NCI-H1092 (cell line): ENCODE data around the gene KCNK18.

Experiments
- DNase-seq: peaks from one replicate; lab custom pipeline; 2025; lab: John Stamatoyannopoulos, UW

The KCNK18 gene

GRCh38 chr10:117254338-117254737 lies 57.0 kb downstream of the KCNK18 start:
- no peak for DNase-seq

GRCh38 chr10:117254774-117255735 lies 57.8 kb downstream of the KCNK18 start:
- no peak for DNase-seq

GRCh38 chr10:117255835-117256460 lies 58.7 kb downstream of the KCNK18 start:
- no peak for DNase-seq

- no peak for DNase-seq
Observed at GRCh38 chr10:117256910-117257309, 59.6 kb downstream of the KCNK18 start.

GRCh38 chr10:117257721-117258120 lies 60.4 kb downstream of the KCNK18 start:
- DNase-seq: no peak

- DNase-seq: no peak
Observed at GRCh38 chr10:117259279-117259678, 62.0 kb downstream of the KCNK18 start.
